HEK293 (cell line): ENCODE measurements around the gene FIGNL2.

Source experiments
- CTCF ChIA-PET: fragments of 350-600 bp; formaldehyde crosslinking; extraction: SDS; loops from one replicate; lab custom pipeline; 2021; ENCODE audit warnings: antibody characterized with exemption; lab: Yijun Ruan, JAX
- POLR2A ChIA-PET: fragments of 300-600 bp; formaldehyde crosslinking; extraction: SDS; loops from one replicate; lab custom pipeline; 2020; ENCODE audit warnings: antibody characterized with exemption, inconsistent platforms; lab: Yijun Ruan, JAX
- H3K27ac ChIP-seq: fragments of 200-500 bp; sonication (Bioruptor generic); 2 replicates; pipeline ENCODE4 v1.5.1; 2014; ENCODE audit warnings: low read depth, low read length, control low read depth, inconsistent platforms; ENCODE audit errors: extremely low read depth
- H3K36me3 ChIP-seq, 2 experiments: fragments of 200-500 bp in 1 of 2; sonication (Bioruptor generic) in 1 of 2; 1 replicate in 1 of 2; 2 replicates in 1 of 2; pipeline ENCODE4 v1.5.1; 2014 to 2017; ENCODE audit warnings: inconsistent platforms in 2 of 2, low read length in 2 of 2; ENCODE audit not compliant: control insufficient read depth in 2 of 2, insufficient read depth in 1 of 2
- H3K4me1 ChIP-seq: fragments of 200-500 bp; sonication (Bioruptor generic); 2 replicates; pipeline ENCODE4 v1.5.1; 2014; ENCODE audit warnings: mild to moderate bottlenecking, low read length, inconsistent platforms; ENCODE audit not compliant: control insufficient read depth, insufficient read depth
- H3K4me3 ChIP-seq: 2 replicates; pipeline ENCODE4 v1.5.1; 2011; ENCODE audit warnings: low read depth, mild to moderate bottlenecking, control low read depth, low read length, moderate library complexity
- H3K9me3 ChIP-seq: fragments of 200-500 bp; sonication (Bioruptor generic); 2 replicates; pipeline ENCODE4 v1.5.1; 2014; ENCODE audit warnings: low read depth, low read length, inconsistent platforms; ENCODE audit not compliant: control insufficient read depth, insufficient read depth
- ATF2 ChIP-seq: fragments of 450-650 bp; formaldehyde crosslinking; IDR thresholded peaks from 2 replicates; pipeline ENCODE4 v1.5.1; 2016; ENCODE audit warnings: missing biosample characterization, missing genetic modification characterization, low read depth
- BCL11A ChIP-seq: fragments of 450-650 bp; formaldehyde crosslinking; IDR thresholded peaks from 2 replicates; pipeline ENCODE4 v1.5.1; 2016; ENCODE audit warnings: low read depth, missing biosample characterization, missing genetic modification characterization
- KLF10 ChIP-seq: fragments of 450-650 bp; IDR thresholded peaks from 2 replicates; pipeline ENCODE4 v1.5.1; 2018; ENCODE audit warnings: missing biosample characterization, mild to moderate bottlenecking, missing genetic modification characterization
- PATZ1 ChIP-seq: fragments of 450-650 bp; formaldehyde crosslinking; IDR thresholded peaks from 2 replicates; pipeline ENCODE4 v1.5.1; 2016; ENCODE audit warnings: missing biosample characterization, missing genetic modification characterization
- PRDM1 ChIP-seq: fragments of 450-650 bp; formaldehyde crosslinking; IDR thresholded peaks from 2 replicates; pipeline ENCODE4; 2016; ENCODE audit warnings: missing biosample characterization, missing genetic modification characterization
- SCRT1 ChIP-seq: fragments of 450-650 bp; formaldehyde crosslinking; IDR thresholded peaks from 2 replicates; pipeline ENCODE4 v1.5.1; 2016; ENCODE audit warnings: missing biosample characterization, missing genetic modification characterization, borderline replicate concordance
- SCRT2 ChIP-seq: fragments of 450-650 bp; formaldehyde crosslinking; IDR thresholded peaks from 2 replicates; pipeline ENCODE4 v1.5.1; 2016; ENCODE audit warnings: missing biosample characterization, missing genetic modification characterization
- TSHZ1 ChIP-seq: fragments of 450-650 bp; formaldehyde crosslinking; IDR thresholded peaks from 2 replicates; pipeline ENCODE4 v1.5.1; 2016; ENCODE audit warnings: missing biosample characterization, missing genetic modification characterization, borderline replicate concordance
- ZBTB20 ChIP-seq: fragments of 450-650 bp; formaldehyde crosslinking; IDR thresholded peaks from 2 replicates; pipeline ENCODE4 v1.5.1; 2016; ENCODE audit warnings: missing biosample characterization, missing genetic modification characterization
- ZBTB48 ChIP-seq: fragments of 450-650 bp; formaldehyde crosslinking; IDR thresholded peaks from 2 replicates; pipeline ENCODE4 v1.5.1; 2016; ENCODE audit warnings: missing biosample characterization, missing genetic modification characterization
- ZIC2 ChIP-seq: fragments of 450-650 bp; formaldehyde crosslinking; IDR thresholded peaks from 2 replicates; pipeline ENCODE4 v1.5.1; 2016; ENCODE audit warnings: missing biosample characterization, missing genetic modification characterization
- ZNF16 ChIP-seq: fragments of 450-650 bp; formaldehyde crosslinking; IDR thresholded peaks from 2 replicates; pipeline ENCODE4 v1.5.1; 2016; ENCODE audit warnings: low read depth, missing biosample characterization, missing genetic modification characterization
- ZNF23 ChIP-seq: fragments of 450-650 bp; formaldehyde crosslinking; IDR thresholded peaks from 2 replicates; pipeline ENCODE4 v1.5.1; 2016; ENCODE audit warnings: missing biosample characterization, missing genetic modification characterization, borderline replicate concordance
- ZNF335 ChIP-seq: fragments of 450-650 bp; formaldehyde crosslinking; conservative IDR thresholded peaks from 2 replicates; pipeline ENCODE4 v1.5.1; 2016; ENCODE audit warnings: missing biosample characterization, missing genetic modification characterization
- ZNF341 ChIP-seq: fragments of 450-650 bp; formaldehyde crosslinking; IDR thresholded peaks from 2 replicates; pipeline ENCODE4; 2016; ENCODE audit warnings: low read depth, missing biosample characterization, missing genetic modification characterization
- ZNF350 ChIP-seq: fragments of 450-650 bp; formaldehyde crosslinking; IDR thresholded peaks from 2 replicates; pipeline ENCODE4 v1.5.0; 2017; ENCODE audit warnings: missing biosample characterization, mild to moderate bottlenecking, missing genetic modification characterization
- ZNF366 ChIP-seq: fragments of 450-650 bp; formaldehyde crosslinking; conservative IDR thresholded peaks from 2 replicates; pipeline ENCODE4 v1.5.1; 2016; ENCODE audit warnings: missing biosample characterization, missing genetic modification characterization
- ZNF394 ChIP-seq: fragments of 450-650 bp; formaldehyde crosslinking; IDR thresholded peaks from 2 replicates; pipeline ENCODE4 v1.5.1; 2016; ENCODE audit warnings: missing biosample characterization, missing genetic modification characterization, mild to moderate bottlenecking, moderate library complexity, borderline replicate concordance
- ZNF398 ChIP-seq: fragments of 450-650 bp; formaldehyde crosslinking; IDR thresholded peaks from 2 replicates; pipeline ENCODE4 v1.5.1; 2017; ENCODE audit warnings: missing biosample characterization, missing genetic modification characterization
- ZNF426 ChIP-seq: fragments of 450-650 bp; formaldehyde crosslinking; IDR thresholded peaks from 2 replicates; pipeline ENCODE4 v1.5.1; 2017; ENCODE audit warnings: missing biosample characterization, missing genetic modification characterization, mild to moderate bottlenecking, inconsistent platforms, moderate library complexity
- ZNF48 ChIP-seq: fragments of 450-650 bp; formaldehyde crosslinking; IDR thresholded peaks from 2 replicates; pipeline ENCODE4 v1.5.1; 2016; ENCODE audit warnings: missing biosample characterization, missing genetic modification characterization
- ZNF558 ChIP-seq: fragments of 450-650 bp; formaldehyde crosslinking; IDR thresholded peaks from 2 replicates; pipeline ENCODE4 v1.5.1; 2016; ENCODE audit warnings: missing biosample characterization, missing genetic modification characterization
- ZNF629 ChIP-seq: fragments of 450-650 bp; formaldehyde crosslinking; IDR thresholded peaks from 2 replicates; pipeline ENCODE4 v1.5.1; 2017; ENCODE audit warnings: missing biosample characterization, missing genetic modification characterization
- ZNF704 ChIP-seq: fragments of 450-650 bp; formaldehyde crosslinking; IDR thresholded peaks from 2 replicates; pipeline ENCODE4 v1.5.1; 2016; ENCODE audit warnings: missing biosample characterization, missing genetic modification characterization
- ZNF777 ChIP-seq: fragments of 450-650 bp; formaldehyde crosslinking; IDR thresholded peaks from 2 replicates; pipeline ENCODE4 v1.5.1; 2017; ENCODE audit warnings: missing biosample characterization, missing genetic modification characterization, borderline replicate concordance
- TF ChIP-seq, protein P1 (sequence below): fragments of 450-650 bp; formaldehyde crosslinking; IDR thresholded peaks from 2 replicates; pipeline ENCODE4 v1.5.1; 2016; ENCODE audit warnings: missing biosample characterization, missing genetic modification characterization

FIGNL2 gene

DNA sequence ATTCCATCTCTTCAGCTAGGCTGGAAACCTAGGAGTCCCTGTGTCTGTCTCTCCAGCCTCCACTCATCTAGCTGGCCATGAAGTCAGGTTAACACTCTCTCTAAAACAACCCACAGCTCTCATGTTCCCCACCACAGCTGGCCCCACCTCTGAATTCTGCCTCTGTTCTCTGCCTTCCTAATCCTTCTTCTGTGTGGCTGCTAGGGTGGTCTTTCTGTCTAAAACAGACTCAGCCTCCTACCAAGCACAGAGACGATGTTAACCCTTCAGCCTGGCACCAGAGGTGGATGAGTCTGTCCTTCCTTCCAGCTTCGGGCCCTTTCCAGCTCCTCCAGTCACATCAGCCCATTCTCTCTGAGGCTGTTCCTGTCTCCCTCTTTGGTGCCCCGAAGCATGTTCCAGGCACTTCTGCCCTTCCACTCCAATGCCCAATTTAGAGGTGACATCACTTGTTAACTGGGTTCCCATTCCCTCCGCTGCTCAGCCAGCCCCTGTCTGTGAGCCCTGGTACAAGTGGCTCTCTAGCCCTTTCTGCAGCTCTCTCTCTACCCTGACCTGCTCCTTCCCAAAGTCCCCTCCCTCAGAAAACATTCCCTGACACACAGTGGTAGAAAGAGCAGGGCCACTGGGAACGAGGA lies 9.1 kb downstream of the FIGNL2 start:
- CTCF ChIA-PET: interaction anchor here (0.7 to 3.3 kb wide), 3 partner anchors 11 to 36 kb away, joined by 3 to 26 read pairs (median 4); no protein-coding TSS in a partner anchor
- Histone ChIP-seq H3K27ac (no peak overlapping the region), H3K4me1 (0 out of 2 replicates have a peak, but pooled peaks cover 3% of the 10 kb centered on the region), H3K9me3 (no peaks in the 10 kb centered on the region), H3K36me3 (no peaks in the 10 kb centered on the region), H3K4me3 (no peak overlapping the region)
- POLR2A ChIA-PET: interaction anchor here (1.3 kb wide), 1 partner anchor 18 kb away, joined by 3 read pairs; no protein-coding TSS in a partner anchor
- TF ChIP-seq ZNF350 (tag by site-specific recombination) (no peak), KLF10 (tag by site-specific recombination) (no peak), PRDM1 (tag by site-specific recombination) (no peak), ZNF16 (tag by site-specific recombination) (no peak), ZNF366 (peak; percentile 69), ZNF398 (tag by site-specific recombination) (peak; percentile 13; the same call in 1 of the 2 replicates), ZNF629 (tag by site-specific recombination) (peak; percentile 94), ZNF335 (tag by site-specific recombination) (peak; percentile 42; the same call in 1 of the 2 replicates), ZNF23 (tag by site-specific recombination) (no peak), ZBTB20 (tag by site-specific recombination) (peak; percentile 93), ATF2 (peak; percentile 95), ZNF558 (tag by site-specific recombination) (peak; percentile 16; the same call in 1 of the 2 replicates), SCRT2 (tag by site-specific recombination) (peak; percentile 33; the same call in 1 of the 2 replicates), TSHZ1 (no peak), ZNF704 (no peak), BCL11A (tag by site-specific recombination) (peak; percentile 56; the same call in 1 of the 2 replicates), ZIC2 (no peak), PATZ1 (tag by site-specific recombination) (0 out of 2 replicates have a peak, but pooled peaks have one; percentile 60), ZNF777 (tag by site-specific recombination) (no peak), ZBTB48 (peak; percentile 81), SCRT1 (tag by site-specific recombination) (no peak), ZNF48 (tag by site-specific recombination) (no peak), ZNF426 (tag by site-specific recombination) (no peak), ZNF394 (tag by site-specific recombination) (no peak; the same call in 1 of the 2 replicates), ZNF341 (tag by site-specific recombination) (peak; percentile 85)
- TF ChIP-seq, protein P1, sequence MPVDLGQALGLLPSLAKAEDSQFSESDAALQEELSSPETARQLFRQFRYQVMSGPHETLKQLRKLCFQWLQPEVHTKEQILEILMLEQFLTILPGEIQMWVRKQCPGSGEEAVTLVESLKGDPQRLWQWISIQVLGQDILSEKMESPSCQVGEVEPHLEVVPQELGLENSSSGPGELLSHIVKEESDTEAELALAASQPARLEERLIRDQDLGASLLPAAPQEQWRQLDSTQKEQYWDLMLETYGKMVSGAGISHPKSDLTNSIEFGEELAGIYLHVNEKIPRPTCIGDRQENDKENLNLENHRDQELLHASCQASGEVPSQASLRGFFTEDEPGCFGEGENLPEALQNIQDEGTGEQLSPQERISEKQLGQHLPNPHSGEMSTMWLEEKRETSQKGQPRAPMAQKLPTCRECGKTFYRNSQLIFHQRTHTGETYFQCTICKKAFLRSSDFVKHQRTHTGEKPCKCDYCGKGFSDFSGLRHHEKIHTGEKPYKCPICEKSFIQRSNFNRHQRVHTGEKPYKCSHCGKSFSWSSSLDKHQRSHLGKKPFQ (tag by site-specific recombination): no peak
